HG02870 (cell line): ENCODE measurements around the gene DPP6.

ENCODE experiments used
- ATAC-seq: cut with Tn5 transposase; IDR thresholded peaks from one replicate; pipeline ENCODE4 v1.9.1; 2021; ENCODE audit warnings: mild to moderate bottlenecking, moderate library complexity; ENCODE audit not compliant: unreplicated experiment

The DPP6 gene

DNA sequence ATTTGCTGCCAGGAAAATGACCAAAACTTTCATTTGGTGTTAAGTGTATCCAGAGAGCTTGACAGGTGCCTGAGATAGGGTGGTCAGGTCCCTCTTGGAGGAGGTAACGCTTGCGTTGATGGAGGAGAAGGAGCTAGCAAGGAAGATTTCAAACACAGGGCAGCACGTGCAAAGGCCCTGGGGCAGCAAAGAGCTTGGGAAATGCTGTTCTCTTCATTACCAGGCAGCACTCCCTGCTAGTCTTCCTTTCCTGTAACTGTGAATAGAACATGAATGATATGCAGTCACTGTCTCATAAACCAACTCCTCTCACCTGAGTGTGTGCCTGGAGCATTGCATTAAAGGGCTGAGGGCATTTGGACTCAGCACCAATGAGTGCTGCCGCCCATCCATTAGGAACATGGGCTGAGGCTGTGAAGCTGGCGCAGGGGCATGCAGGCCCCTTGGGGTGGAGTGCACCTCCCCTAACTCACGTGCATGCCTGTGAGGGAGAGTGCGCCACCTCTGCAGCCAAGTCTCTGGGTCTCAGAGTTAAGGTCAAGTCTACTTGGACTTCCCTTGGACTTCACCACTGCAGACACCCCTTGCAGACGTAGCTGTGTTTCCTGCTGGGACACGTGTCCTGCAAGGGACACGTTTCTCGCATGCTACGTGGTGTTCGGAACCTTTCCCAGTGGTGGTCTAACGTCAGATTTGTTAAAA is 813.9 kb downstream of the DPP6 start:
- no peak for ATAC-seq

DNA sequence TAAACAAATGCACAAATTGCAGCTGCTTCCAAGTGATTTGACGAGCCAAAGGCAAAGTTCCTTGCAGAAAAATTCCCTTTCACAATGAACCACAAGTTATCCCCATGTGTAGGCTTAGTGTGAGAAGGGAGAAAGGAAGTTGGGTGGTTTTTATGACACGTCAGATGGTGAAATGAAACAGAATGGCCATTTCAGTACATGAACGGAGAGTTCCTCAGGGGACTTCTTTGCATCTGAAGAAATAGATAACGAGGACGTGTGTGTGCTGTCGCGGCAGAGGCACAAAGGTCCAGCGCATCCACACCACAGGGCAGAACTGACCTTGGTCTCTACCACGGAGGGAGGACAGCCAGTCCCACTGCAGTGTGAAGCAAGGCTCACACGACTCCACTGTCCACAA is 814.9 kb downstream of the DPP6 start:
- peak; percentile 74 for ATAC-seq

DNA sequence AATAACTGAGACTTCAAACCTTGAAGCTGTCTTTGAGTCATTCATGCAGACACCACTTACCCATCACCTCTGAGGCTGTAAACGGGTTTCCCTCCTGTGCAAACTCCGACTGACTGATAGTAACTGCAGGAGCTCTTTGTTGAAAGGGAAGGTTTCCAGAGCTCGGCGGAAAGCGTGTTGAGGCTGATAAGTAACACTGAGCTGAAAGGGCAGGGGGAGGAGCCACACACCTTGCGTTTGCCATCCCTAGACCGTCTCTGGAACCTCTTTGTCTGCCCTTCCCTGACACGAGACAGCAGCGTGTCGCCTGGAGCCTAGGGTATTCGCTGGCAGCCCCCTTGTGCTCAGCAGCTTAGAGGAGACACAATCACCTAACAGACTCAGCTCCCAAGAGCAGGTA is 816.7 kb downstream of the DPP6 start:
- ATAC-seq: no peak

DNA sequence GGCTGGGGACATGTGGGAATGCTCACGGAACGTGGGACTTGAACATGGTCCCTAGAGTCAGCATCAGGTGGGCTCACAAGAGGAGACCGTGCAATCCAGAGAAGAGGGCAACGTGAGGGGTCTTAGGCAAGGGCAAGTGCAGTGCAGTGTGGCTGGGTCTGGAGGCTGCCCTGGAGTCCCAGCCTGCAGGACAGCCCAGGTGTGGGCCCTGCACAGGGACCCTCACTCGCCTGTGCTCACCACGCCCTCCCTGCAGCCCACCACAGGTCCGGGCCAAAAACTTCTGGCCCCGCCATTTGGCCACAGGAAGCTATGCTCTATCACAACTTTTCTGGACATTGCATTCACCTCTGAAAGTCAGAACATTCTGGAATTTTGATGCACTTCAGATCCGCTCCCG is 817.2 kb downstream of the DPP6 start:
- ATAC-seq: no peak

DNA sequence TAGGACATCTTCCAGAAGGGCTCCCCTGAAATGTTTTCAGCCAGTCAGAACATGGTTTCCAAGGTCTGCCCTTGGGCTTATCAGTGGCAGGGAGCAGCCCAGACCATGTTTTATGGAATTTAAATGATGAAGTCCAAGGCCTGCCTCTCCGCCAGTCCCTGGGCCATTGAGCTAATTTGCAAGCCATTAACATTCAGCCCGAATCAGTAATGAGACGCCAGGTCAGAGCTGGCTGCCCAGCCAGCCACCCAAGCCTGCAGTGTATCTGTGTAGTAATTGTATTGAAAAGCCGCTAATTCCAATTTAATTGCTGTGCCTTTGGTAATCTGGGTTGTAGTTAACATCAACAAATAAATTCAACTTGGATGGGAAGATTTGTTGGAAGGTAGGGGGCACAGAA is 819.3 kb downstream of the DPP6 start:
- no peak for ATAC-seq

DNA sequence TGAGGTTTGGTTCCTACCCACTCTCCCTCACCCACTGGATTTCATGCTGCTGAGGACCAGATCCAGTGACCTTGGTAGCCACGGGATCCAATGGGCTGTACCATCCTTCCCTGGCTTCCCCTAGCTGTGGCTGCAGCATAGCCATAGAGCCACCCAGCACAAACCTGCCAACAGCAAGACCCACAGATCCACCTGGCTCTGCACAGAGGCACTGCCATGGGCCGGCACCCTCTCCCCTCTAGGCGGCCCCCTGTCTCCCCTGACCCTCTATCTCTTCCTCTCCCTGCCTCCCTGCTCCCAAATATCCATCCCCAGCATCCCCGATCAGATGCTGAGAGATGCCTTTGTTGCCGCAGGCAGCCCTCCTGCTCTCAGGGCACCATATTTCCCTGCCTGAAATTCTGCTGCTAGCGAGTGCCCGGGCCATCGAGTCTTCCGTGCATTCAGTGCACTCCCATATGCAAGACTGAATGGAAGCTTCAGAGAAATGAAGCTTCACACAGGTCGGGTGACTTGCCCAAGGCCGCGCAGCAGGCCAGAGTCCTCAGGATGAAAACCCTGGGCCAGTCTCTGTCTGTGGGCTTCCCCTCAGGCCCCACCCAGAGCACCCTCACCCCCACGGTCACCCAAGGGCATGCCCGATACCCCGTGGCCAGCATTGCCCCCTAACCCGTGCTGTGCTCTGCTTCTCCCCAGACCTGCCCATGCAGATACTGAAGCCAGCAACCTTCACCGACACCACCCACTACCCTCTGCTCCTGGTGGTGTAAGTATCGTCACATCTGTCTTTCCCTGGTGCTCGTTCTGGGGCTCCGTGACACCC is 819.9 kb downstream of the DPP6 start:
- ATAC-seq: no peak

DNA sequence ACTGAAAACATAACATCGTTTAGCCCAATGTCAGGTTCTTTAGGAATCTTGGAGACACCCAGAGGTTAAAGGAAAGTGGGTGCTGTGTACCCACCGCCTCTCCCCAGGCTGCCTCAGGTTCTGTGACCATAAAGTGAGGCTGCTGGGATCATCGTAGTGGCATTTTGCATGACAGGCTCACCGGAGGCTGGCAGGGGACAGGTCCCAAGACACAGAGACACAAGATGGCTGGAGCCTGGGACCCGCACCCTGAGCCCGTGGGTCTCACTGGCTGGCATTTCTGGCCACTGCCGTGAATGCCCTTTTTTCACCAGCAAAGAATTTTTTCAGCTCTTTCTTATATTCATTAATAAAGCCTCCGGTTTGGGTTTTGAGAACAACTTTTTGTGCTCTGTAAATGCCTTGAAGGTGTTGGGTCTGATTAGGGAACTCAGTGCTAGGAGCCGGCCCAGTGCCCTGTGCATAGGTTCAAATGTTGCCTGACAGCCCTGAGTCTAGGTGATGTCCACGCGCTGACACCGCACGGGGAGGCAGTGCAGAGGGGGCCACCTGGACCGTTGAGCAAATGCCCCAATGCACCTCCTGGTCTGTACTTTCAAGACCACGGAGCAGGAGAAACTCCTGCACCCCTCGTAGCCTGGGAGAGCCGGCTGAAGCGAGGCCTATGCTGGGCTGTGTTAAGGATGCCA is 820.8 kb downstream of the DPP6 start:
- ATAC-seq: no peak

DNA sequence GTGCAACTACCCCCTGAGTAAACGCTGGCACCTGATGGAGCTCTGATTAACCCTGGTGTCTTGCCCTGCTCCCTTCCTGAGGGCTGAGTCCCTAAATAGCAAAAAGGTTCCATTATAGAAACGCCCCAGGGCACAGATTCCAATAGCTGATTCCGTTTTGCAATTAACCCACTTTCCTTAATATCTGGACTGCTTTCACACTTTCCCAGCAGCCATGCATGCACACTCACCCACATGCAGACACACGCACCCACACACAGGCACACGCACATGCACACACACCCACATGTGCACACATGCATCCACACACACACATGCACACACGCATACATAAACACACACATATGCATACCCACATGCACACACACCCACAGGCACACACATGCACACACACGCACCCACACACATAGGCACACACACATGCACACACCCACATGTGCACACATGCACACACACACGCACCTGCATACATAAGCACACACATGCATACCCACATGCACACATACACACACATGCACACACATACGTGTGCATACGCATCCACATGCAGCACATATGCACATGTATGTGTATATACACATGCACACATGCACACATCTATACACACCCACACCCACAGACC is 821.4 kb downstream of the DPP6 start:
- no peak for ATAC-seq

DNA sequence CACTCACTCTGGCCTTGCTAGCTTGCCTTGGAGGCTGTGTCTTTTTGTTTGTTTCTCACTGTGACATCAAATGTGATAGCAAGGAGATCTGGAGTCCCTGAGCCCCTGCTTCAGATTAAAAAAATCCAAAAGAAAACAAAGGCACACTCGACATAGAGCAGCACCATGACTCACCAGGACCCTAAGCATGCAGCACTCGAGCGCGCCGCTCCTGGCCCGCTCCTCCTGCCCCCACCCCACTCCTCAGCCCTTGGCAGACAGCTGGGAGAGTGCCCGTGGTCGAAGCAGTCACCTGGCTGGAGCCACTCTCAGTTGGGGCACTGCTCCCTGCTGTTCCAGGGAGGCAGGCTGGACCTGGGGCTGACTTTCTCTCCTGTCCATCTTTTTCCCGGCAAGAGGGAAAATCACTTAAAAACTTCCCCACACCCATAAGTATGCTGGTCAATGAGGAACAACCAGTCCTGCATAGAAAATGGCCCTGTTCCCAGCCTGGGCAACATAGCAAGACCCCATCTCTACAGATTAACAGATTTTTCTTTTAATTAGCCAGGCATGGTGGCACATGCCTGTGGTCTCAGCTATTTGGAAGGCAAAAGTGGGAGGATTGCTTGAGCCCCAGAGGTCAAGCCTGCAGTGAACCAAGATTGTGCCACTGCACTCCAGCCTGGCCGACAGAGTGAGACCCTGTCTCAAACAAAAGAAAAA is 822.4 kb downstream of the DPP6 start:
- no peak for ATAC-seq

DNA sequence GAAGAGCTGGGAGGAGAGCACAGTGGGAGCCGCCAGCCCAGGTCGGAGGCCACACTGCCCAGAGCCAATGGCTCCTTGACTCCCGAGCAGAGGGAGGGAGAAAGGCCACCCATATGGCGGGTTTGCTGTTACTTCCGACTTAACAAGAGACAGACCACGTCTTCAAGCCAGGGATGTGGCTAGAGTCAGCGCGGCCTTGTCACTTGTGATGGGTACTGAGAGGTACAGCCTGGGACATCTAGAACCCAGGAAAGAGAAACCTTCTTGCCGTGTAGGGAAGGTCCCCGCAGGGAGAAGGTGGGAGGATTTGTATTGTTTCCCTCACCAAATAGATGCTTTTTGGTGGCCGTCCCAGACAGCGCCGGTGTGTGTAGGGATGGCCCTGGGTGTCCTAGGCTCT is 823.1 kb downstream of the DPP6 start:
- ATAC-seq: no peak

DNA sequence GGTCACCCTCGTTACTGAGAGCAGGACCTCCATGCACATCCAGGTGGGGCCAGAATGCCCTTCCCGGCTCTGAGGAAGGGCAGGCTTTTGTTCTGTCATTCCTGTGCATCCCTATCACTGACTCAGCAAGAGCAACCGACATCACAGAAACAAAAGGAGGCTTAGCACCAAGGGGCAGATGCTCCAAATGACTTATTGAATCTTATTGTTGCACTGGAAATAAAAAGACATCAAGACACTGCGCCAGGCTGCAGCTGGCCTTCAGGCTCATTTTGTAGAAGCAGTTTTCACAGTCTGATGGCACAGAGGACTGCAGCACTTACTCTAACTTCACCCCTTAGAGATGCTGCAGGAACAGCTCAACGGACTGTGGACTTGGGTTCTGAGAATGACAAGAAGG is 824.3 kb downstream of the DPP6 start:
- no peak for ATAC-seq

DNA sequence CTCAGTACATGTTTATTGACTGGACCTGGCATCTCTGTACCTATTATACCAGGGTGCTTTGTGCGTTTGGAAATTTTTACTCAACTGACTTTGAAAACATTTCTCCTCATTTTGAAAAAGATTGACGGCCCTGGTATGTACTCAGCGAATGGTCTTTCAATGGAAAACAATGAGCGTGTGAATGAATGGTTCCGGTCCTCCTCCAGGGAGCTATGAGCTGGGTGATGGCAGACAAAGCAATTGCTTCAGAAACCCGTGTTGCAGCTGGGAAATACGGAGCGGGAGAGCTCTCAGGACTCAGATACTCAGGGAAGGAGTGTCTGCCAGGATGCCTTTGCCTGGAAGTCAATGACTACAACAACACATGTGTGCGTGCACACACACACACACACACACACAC is 824.8 kb downstream of the DPP6 start:
- no peak for ATAC-seq

DNA sequence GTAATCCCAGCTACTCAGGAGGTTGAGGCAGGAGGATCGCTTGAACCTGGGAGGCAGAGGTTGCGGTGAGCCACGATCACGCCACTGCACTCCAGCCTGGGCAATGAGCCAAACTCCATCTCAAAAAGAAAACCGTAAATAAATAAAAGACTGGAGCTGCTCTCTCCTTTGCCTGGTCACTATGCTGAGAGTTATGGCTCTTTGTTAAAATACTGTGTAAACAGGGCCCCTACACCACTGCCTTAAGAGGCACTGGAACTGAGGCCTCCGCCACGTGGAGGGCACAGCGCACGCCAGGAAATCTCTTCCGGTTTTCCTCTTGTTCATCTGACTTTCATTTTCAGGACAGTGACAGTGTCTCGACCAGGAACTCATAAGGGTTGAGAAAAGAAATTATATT is 827.4 kb downstream of the DPP6 start:
- no peak for ATAC-seq

DNA sequence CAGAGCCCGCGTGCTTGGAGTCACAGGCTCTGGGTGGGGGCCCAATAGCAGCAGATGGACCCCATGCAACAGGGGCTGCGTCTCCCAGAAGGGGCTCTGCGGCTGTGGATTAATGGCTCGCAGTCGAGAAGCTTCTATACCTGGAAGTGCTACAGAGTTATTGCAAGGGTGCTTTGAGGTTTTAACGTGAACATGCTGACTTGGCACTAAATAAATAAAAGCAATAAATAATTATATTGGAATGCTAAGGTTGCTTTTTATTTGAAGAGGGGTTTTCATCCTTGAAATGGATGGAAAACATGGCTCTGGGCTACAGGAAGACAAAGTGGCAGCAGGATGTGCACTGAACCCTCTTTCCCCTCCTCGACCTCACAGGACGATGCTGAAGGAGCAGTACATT is 828.3 kb downstream of the DPP6 start:
- no peak for ATAC-seq

DNA sequence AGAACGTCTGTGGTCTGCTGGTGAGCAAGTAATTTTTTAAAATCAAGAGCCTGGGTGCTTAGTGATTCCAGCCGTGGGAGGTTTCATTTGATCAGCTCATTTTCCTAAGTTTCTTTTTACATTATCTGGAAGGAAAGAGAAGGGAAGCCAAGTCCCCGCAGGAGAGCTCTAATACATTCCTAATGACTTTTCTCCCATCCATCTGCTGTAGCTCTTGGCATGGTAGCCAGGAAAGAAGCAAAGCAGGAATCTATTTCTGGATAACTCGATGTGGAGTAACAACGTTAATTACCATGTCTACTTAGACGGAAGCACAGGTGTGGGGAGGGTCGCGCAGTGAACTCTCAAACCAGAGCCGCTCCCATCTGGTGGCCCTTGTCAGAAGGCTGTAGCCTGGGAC is 828.8 kb downstream of the DPP6 start:
- no peak for ATAC-seq

DNA sequence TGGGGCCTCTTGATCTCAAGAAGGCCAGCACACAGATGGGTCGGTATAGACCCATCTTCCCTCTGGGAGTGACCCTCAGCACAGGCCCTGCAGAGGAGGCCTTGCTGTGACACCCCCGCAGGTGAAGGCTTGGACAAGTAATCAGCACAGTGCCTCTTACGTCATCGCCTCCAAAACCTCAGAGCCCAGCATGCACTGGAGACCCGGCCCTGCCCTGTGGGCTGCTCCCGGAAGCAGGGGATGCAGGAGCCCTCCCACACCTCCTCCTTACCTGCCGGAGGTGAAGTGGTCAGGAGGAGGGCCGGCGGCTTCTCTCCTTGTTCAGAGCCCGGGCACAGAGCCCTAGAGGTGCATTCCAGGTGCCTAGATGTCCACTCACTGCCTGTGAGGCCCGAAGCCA is 829.3 kb downstream of the DPP6 start:
- no peak for ATAC-seq

DNA sequence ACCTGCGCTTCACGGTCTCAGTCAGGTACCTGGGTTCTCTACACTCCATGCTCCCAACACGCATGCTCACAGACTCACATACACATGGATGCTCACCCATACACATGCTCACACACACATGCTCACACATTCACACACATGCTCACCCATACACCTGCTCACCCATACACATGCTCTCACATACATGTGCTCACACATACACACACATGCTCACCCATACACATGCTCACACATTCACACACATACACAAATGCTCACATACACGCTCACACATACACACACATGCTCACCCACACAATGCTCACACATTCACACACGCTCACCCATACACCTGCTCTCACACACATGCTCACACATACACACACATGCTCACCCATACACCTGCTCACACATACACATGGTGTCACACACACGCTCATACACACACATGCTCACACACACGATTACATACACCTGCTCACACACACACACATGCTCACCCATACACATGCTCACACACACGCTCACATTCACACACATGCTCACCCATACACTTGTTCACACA is 830.8 kb downstream of the DPP6 start:
- no peak for ATAC-seq

DNA sequence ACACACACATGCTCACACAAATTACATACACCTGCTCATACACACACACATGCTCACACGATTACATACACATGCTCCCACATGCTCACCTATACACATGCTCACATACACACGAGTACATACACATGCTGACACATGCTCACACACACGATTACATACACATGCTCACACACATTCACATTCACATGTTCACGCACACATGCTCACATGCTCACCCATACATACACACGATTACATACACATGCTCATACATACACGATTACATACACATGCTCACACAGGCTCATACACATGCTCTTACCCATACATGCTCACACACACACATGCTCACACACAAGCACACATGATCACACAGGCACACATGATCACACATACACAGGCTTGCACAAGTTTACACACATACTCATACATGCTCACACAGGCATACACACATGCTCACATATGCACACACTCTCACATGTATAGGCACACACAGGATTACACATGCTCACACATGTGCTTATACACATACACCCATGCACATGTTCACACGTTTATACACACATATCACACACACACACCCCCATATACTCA is 832.2 kb downstream of the DPP6 start:
- ATAC-seq: no peak

DNA sequence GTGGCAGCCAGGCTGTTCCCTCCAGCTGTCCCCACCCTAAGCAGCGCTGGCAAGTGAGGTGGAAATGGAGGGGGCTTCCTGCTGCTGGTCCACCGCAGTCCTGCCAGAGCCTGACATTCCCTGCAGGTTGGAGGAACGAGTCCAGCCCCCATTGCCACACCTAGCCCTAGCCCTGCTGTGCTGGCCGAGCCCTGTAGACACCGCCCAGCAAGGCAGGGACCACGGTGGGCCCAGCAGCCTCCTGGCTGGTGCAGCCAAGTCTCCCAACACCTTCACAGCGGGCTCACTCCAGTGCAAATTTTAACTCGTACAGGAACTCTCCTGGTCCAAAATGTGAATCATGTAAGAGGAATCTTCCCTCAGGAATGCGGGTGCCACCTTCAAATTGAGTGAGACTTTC is 834.4 kb downstream of the DPP6 start:
- no peak for ATAC-seq

DNA sequence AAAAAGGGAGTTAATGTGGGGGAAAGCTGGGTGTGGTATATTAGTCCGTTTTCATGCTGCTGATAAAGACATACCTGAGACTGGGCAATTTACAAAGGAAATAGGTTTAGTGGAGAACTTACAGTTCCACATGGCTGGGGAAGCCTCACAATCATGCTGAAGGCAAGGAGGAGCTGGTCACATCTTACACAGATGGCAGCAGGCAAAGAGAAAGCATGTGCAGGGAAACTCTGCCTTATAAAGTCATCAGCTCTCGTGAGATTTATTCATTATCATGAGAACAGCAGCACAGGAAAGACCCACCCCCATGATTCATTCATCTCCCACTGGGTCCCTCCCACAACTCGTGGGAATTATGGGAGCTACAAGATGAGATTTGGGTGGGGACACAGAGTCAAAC is 836.5 kb downstream of the DPP6 start:
- ATAC-seq: no peak
